Hippocampal formation (tissue), 2 donors: ENCODE data around the gene IFRD1.

Experiments used
- DNase-seq, 2 donors: peaks; one replicate each; lab custom pipeline; 2025; lab: John Stamatoyannopoulos, UW

Gene IFRD1

DNA sequence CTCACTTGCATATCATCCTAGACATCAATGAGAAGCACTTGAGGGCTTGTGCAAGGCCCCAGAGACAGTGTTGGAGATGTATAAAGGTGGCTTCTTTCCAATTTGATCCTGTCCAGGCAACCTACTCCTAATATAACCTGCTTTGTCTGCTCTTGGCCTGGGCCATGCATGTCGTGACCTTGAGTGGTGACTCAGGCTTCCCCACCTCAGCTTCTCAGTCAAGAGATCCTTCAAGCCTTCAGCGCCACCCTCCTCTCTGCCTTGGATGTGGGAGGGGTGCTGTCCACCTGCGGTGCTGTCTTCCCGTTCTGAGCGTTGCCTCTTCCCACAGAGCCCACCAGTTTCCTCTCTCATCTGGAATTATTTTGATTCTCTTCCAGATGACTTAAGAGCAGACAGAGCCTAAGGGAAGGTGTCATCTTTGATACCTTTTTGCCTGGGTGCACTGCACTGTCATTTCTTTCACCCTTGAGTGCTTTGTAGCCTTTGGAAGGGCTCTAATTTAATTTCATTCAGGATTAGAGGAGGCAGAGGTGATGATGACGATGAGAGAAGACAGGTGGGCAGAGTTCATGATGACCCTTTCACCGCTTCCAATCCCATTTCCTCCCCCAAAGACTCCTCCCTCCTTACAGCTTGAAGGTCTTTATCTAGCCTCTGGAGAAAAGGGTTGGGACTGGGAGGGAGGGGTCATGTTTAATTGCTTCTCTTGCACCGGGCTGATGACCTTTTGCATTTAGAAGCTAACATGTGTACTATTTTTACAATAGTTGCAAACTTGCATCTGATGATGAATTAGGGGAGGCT lies 37.4 kb downstream of the IFRD1 start:
- no peak for DNase-seq

DNA sequence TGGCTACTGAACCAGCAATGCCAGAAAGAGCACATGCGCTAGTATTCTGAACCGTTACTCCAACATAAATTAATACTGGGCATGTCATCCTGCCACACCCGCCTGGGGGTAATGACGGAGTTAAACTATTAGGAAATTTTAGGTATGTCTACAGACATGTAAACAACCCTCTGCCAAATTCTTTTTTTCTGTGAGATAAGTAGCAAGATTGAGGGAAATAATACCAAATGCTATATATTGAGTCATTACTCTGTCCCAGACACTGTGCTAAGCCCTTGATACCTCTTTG lies 37.9 kb downstream of the IFRD1 start:
- no peak for DNase-seq

DNA sequence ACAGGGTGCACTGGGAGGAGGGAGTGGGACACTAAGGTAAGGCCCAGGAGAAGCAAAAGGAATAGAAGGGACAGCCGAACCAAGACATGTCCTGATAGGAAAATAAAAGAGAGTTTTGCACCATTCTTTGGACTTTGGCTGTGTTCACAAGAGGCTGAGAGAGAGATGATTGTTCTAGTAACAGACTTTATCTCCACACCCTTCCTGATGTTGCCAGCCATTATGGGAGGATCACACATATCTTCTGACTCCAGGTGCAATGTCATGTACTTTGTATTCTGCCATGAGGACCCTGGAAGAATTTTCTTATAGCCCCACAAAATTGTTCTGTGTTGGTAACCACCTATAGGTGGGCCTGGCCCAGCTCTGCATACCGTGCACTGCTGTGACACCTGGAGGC lies 41.9 kb downstream of the IFRD1 start:
- no peak for DNase-seq

DNA sequence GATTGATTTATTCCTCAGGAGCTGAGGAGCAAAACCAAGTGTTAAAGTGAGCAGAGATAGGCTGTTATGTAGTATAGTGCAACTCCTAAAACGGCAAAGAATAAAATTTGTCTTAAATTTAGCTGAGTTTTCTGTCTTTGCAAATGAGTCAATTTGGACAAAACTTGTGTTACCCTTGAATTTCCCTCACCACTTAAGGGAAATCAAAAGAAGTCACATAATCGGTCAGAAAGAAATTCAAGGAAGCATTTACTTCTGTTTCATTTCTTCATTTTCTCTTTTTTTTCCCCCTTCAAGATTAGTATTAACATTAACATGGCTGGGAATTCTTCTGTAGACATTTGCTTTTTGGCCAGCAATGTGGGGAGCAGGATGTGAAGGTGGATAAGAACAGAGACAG lies 44.4 kb downstream of the IFRD1 start:
- DNase-seq, result no peak

DNA sequence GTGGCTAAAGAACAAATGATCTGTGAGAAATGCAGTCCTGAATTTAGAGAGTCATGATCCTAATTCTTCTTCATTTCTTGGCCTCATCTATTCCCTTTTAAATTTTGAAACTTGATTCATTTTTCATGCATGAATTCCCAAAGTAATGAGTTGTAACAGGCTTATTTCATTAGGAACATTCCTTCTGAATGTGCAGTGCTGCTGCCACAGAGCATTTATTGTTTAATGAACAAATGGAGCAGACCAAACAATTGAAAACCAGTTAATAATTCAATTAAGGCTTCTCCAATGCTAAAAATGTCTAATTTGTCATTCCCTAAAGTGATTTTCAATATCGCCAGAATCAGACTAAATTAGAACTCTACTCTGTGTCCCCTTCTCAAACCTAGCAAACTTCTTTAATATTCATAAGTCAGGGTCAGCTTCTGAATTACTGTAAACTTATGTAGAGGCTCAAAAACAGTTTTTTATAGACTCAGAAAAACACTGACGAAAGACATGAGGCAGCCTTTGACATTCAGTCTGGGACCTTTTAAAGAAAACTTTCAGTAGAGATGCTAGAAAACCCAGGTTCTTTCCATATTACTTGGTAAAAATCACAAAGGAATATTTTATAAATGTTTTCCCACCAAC lies 45.0 kb downstream of the IFRD1 start:
- DNase-seq, result no peak

DNA sequence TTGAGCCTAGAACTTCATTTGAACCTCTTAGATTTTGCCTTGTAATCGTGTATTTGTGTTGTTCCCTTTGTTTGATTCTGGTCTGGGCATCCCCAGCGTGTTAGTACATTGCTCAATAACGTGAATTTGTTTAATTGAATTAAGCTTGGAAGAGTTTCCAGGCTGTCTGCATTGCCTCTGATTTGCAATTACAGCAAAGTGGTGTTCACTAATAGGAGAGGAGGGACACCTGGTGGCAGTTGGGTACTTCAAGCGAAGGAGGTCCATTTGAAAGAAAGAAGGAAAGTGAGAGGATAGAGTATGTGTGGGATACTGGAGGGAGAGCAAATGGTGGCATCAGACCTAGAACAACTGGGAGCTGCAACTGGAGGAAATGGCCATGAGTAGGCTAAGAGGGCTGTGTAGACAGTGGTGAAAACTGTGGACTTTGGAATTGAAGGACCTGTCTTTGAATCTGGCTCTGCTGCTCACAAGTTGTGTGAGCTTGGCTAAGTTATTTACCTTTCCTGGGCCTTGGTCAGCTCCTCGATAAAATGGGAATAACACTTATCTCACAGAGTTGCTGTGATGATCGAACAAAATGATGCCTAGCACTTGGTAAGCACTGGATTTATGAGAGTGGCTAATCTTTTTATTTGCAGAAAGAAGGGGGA lies 45.7 kb downstream of the IFRD1 start:
- peak; percentile 52 to 78 for DNase-seq

DNA sequence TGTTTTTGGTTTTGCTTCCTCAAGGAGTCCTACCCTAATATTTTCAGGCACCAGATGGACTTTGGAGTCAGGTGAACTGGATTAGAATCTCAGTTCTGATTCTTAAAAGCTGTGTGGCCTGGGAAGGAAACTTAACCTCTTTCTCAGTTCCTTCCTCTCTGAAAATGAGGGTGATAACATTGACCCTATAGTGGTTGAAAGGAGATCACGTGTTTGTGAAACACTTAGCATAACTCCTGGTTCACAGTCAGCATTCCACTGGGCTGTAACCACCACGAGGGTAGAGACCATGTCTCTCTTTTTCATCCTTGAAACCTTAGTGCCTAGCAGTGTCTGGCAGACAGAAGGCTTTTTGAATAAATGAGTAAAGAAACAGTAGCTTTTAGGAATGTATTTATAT lies 47.2 kb downstream of the IFRD1 start:
- no peak for DNase-seq

DNA sequence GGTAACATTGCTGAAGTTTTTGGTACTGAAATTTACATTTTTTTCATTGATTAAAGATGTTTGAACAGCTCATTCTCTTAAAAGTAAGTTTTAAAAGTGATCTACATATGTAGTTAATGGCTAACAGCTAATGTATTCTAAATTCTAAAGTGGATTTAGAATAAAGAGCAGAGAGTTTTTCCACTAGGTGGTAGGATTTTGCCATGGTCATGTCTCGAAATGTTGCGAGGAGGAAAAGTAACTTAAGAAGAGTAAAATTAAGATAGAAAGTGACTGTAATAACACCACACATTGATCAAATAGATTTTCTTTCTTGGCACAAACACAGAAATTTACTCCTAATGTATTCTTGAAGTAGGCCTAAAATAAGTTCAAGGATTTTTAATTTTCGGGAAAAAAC lies 50.4 kb downstream of the IFRD1 start:
- DNase-seq, result no peak

DNA sequence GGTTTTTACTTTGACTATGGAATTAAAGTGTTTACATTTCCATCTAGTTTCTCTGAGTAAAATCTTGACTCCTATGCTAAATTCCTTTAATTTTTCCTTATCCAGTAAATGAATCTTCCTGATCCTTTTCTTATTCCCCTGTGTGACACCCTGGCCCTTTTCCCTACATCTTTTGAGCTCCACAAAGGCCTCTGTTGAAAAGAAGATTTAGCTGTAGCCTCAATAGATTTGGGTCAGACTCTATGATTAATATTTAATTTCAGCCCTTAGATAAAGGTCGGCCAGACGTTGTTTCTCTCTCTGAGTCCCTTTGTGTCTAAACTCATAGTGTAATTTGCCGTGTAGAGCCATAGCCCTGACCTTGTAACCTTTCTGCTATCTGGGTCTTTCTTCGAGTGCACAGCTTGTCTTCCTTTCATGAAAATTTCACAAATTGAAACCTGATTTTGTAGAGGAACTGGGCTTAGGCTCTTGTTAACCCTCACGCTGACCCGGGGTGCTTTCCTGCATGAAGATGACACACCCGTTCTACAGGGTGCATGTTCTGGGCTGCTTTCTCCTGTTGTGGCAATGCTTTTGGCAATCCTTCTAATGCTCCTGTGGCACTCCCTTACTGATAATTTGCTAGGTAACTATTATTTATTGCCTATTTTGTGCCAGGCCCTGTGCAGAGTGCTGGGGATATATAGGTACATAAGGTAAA lies 51.7 kb downstream of the IFRD1 start:
- no peak for DNase-seq

DNA sequence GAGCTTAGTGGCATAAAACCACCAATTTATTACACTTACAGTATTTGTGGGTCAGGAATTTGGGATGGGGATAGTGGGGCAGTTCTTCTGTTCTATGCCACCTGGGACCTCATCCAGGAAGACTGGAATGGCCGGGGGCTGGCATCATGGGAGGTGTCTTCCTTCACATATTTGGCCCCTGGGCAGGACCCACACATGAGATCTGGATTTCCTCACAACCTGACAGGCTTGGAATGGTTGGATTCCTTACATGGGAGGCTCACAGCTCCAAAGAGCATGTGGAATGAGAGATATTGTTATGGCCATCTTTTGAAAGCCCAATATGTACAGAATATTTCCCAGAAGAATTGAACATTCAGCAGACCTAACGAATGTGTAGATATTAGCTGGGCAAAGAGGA lies 52.4 kb downstream of the IFRD1 start:
- DNase-seq, result no peak

DNA sequence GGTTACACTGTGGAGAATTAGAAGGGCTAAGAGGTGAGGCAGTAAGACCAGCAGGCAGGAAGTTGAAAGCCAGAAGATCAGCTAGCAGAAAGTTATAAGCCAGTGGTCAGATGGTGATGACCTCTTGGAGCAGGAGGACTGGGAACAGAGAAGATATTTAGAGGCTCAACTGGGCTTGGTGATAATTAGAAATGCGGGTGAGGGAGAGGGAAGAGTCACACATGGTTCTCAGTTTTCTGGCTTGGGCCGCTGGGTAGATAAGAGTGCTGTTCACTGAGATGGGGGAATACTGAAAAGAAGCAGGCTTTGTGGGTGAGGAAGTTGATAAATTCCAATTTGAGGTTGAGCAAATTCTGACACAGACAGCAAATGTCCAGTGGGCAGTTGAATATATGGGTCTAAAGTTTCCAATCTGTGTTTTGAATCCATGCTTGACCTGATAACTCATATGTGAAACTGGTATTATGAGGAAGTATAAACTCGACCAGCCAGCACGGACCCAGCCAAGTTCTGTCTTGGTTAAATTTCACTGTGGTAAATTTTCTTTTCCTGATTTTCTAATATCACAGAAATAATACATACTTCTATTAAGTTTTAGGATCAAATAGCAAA lies 53.2 kb downstream of the IFRD1 start:
- no peak for DNase-seq

DNA sequence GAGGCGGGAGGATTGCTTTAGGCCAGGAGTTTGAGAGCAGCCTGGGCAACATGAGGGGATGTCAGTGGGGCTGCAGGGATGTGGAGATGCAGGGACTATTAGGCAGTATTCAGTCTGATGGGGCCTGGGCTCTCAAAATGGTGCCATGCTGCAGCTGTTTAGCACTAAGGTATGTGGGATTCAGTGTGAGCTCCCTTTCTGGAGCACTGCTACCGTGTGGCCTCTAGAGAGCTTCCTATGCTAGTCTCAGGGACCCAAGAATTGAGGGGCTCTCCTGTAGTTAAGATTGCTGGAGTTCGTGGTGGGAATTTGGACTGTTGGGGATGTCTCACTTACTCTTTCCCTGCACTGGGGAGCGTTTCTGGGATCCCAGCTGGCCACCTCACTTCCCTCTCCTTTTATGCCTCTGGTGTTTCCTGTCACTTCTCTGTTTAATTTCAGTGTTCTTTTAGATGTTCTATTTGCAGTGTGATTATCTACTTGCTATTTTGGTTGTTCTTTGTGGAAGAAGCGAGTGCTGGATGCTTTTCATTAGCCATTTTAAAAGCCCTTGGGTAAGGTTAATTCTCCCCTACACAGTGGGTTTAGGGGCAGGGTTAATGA lies 53.9 kb downstream of the IFRD1 start:
- DNase-seq, result no peak

DNA sequence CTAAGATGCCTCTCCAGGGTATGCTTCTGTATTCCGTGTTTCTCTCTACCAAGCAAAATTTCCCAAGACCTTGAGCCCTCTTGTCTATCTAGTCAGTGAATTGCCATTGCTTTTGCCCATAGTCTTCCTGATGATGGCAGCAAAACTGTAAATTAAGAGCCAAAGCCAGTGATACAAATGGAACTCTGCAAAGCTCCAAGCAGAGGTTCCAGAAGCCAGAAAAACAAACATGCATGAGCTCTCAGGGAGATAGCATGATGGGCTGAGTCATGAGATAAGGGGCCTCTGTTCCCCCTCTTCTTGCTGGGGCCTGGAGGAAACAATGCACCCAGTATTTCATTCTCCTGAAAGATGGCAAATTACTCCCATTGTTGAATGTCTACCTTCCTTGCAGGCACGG lies 55.2 kb downstream of the IFRD1 start:
- DNase-seq, result no peak

DNA sequence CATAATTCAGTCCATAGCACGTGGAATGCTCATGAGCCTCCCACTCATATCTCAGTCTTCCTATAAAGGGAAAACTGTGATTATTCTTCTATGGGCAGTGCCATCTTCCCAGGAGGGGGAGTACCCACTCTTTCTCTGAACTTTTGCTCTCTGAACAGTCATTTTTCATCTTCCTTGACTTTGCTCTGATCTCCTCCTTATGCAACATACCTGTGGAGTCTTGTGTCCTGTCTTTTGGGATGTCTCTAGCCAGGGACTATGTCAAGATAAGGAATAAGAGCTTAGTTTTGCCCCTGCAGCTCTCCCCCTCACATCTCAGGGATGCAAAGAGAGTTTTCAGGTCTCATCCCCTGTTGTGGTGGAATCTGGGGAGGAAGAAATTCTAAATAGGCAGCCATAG lies 58.1 kb downstream of the IFRD1 start:
- DNase-seq, result no peak

DNA sequence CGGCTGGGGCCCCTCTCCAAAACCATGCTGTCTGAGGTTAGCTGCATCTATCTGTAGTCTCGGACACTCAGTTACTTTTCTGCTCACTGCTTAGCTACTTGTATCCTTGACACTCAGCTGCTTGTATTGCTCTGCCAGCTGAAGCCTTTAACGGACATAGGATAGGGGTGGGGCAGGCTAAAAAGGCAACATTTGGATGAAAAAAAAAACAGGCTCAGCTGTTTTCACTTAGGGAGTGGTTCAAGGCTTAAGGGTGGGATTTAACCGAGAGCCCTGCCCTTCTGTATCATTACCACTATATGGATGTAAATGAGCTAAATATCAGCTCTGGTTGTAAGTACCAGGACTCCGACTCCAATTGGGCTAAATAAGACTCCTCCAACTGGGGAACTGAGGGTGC lies 59.1 kb downstream of the IFRD1 start:
- DNase-seq, result no peak

DNA sequence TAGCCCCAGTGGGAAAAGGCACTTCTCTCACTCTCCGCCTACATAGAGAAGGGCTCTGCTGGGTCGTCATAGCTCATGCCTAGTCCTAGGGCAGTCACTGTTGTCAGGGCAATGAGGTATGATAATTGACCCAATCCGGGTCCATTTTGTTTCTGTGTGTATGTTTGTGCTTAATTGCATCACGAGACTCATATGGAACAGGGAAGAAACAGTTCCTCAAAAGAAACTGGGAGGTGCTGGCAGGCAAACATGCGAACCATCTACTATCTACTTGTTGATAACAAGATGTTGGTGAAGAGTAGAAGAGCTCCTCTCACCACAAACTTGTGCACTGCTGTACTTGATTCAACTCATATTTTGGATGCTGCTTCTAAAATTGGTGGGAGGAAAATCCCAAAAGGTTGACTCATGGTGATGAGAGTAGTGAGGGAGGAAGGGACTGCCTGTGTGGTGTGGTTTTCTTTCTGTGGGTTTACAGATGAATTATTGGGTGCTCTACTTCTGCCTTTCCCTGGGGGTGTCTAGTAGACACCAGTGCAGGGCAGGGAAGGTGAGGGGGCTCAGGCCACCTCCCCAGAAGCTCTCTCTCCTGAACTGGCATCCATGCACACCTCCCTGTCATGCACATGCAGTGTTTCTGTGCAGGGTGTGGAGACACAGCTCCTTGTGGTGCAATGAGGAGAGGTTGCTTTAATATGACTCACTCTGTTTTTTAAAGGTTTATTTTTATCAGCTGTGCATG lies 59.9 kb downstream of the IFRD1 start:
- DNase-seq, result no peak

DNA sequence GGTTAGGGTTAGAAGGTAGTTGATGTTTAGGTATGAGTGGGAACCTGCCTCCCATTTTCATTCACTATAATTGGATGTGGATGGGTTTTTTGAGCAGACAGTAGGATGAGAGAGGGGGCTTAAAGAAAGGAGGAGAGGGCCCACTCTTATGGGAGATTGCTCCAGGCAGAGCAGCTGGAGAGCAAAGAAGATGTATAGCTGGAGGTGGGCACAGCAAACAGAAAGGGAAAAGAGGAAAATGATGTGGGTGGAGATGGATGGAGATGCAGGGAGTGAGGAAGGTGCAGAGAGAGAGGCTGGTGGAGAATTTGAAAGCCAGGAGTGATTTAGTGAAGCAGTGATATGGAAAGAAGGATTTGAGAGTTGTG lies 60.5 kb downstream of the IFRD1 start:
- DNase-seq, result no peak

DNA sequence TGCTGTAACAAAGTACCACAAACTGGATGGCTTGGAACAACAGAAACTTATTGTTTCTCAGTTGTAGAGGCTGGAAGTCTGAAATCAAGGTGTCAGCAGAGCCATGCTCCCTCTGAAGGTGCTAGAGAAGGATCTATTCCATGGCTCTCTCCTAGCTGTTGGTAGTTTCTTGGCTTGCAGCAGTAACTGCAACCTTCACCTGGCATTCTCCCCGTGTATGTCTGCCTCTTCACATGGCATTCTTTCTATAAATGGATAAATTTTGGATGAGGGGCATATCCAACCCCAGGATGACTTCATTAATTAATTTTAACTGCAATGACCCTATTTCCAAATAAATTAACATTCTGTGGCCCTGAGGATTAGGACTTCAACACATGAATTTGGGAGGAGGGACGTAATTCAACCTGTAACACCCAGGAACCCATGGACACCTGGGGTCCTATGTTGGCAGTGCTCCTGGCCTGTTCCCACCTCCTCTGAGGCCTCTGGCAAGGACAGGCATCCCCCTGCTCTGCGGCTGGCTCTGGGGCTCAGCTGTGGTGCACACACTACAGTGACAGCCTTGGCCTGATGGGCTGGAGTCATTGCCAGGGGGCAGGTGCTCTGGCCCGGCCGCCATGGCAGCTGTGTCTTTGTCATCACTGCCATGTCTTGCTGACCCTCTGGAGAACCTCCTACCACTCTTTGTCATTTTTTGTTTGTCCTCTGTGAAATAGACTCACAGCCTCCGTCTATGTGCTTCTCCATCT lies 61.4 kb downstream of the IFRD1 start:
- DNase-seq, result no peak

DNA sequence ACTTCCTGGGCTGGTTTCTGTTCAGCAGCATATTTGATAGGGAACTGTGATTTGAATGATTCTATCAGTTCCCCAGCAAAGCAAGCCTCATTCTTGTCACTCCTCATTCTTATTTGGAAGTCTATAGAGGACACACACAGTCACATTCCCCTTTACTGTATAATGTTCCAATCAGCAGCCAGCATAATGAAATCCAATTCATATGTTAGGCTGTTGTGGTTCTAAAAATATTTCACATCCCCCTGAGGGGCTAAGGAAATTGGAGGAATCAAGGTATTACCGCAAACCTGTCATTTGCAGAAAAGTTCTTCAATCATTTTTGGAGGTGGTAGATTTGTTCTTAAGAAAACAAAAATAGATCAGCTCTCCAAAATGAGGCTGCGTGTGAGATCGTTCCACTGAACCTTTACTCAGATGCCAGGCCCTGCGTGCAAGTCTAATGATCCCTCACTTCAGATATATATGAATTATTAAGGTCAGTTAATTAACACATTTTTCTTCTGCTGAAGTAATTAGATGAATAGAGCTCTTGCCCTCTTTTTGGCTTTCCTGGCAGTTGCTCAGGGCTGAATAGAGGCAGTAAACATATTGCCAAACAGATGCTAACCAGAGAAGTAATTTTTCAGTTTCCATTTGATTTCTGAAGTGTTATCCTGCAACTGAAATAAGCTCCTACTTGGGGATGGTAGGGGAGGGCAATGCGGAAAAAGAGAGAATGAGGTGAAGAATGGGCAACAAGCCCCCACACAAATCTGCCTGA lies 62.4 kb downstream of the IFRD1 start:
- no peak for DNase-seq

DNA sequence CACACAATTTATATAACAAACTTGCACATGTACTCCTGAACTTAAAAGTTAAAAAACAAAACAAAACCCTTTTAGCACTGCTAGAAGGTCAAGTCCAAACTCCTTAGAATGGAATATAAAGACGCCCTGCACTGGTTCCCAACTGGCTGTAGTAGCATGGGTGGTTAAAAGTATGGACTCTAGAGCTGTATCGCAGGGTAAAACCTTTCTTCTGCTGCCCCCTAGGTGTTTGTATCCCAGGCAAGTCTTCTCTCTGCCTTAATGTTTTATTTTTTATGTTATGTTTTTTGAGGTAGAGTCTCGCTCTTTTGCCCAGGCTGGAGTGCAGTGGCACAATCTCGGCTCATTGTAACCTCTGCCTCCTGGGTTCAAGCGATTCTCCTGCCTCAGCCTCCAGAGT lies 65.7 kb downstream of the IFRD1 start:
- no peak for DNase-seq
